SH-SY5Y (cell line): Measurements from ENCODE around the gene GP1BA.

Experiments
- GATA2 ChIP-seq: IDR thresholded peaks from 2 replicates; pipeline ENCODE4 v1.6.1; 2011; ENCODE audit warnings: mild to moderate bottlenecking, low read depth, low read length
- GATA3 ChIP-seq: IDR thresholded peaks from 2 replicates; pipeline ENCODE4 v1.6.1; 2011; ENCODE audit warnings: low read depth, mild to moderate bottlenecking, low read length, moderate library complexity

- TF ChIP-seq GATA2 (no peak), GATA3 (no peak)
Measured at GRCh38 chr17:4908301-4908700, 23.8 kb upstream of the GP1BA start.
